Panc1 (cell line): ENCODE results near the gene DENND4C.

Experiments
- TCF7L2 ChIP-seq: IDR thresholded peaks from 2 replicates; pipeline ENCODE4 v1.6.1; 2011; ENCODE audit warnings: mild to moderate bottlenecking, low read depth, low read length, inconsistent platforms
- TF ChIP-seq, protein P1 (sequence below): fragments of 450-650 bp; IDR thresholded peaks from 2 replicates; pipeline ENCODE4 v1.5.1; 2017; ENCODE audit warnings: mild to moderate bottlenecking
- TF ChIP-seq, protein P2 (sequence below), 2 experiments: IDR thresholded peaks; 2 replicates each; pipeline ENCODE4 v1.6.1; 2011 to 2012; ENCODE audit warnings: low read depth in 2 of 2, control low read depth in 1 of 2, low read length in 1 of 2, mild to moderate bottlenecking in 1 of 2, moderate library complexity in 1 of 2; ENCODE audit not compliant: insufficient read depth in 1 of 2

- TF ChIP-seq, protein P1, sequence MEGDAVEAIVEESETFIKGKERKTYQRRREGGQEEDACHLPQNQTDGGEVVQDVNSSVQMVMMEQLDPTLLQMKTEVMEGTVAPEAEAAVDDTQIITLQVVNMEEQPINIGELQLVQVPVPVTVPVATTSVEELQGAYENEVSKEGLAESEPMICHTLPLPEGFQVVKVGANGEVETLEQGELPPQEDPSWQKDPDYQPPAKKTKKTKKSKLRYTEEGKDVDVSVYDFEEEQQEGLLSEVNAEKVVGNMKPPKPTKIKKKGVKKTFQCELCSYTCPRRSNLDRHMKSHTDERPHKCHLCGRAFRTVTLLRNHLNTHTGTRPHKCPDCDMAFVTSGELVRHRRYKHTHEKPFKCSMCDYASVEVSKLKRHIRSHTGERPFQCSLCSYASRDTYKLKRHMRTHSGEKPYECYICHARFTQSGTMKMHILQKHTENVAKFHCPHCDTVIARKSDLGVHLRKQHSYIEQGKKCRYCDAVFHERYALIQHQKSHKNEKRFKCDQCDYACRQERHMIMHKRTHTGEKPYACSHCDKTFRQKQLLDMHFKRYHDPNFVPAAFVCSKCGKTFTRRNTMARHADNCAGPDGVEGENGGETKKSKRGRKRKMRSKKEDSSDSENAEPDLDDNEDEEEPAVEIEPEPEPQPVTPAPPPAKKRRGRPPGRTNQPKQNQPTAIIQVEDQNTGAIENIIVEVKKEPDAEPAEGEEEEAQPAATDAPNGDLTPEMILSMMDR: no peak
- TF ChIP-seq TCF7L2: no peak
- TF ChIP-seq, protein P2, sequence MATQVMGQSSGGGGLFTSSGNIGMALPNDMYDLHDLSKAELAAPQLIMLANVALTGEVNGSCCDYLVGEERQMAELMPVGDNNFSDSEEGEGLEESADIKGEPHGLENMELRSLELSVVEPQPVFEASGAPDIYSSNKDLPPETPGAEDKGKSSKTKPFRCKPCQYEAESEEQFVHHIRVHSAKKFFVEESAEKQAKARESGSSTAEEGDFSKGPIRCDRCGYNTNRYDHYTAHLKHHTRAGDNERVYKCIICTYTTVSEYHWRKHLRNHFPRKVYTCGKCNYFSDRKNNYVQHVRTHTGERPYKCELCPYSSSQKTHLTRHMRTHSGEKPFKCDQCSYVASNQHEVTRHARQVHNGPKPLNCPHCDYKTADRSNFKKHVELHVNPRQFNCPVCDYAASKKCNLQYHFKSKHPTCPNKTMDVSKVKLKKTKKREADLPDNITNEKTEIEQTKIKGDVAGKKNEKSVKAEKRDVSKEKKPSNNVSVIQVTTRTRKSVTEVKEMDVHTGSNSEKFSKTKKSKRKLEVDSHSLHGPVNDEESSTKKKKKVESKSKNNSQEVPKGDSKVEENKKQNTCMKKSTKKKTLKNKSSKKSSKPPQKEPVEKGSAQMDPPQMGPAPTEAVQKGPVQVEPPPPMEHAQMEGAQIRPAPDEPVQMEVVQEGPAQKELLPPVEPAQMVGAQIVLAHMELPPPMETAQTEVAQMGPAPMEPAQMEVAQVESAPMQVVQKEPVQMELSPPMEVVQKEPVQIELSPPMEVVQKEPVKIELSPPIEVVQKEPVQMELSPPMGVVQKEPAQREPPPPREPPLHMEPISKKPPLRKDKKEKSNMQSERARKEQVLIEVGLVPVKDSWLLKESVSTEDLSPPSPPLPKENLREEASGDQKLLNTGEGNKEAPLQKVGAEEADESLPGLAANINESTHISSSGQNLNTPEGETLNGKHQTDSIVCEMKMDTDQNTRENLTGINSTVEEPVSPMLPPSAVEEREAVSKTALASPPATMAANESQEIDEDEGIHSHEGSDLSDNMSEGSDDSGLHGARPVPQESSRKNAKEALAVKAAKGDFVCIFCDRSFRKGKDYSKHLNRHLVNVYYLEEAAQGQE (IDR thresholded peaks at IDR 0.05; ENCODE audit: insufficient read depth in 1 of 2, low read depth in 2 of 2, low read length in 1 of 2): no peak
Observed at GRCh38 chr9:19405771-19406170, 175.3 kb downstream of the DENND4C start.
